GM12801 (cell line): ENCODE measurements around the gene UBXN7.

ENCODE experiments used
- TF ChIP-seq, protein P1 (sequence below): IDR thresholded peaks from one replicate; pipeline ENCODE4 v1.5.1; 2011; ENCODE audit warnings: control low read depth; ENCODE audit not compliant: insufficient read length; ENCODE audit errors: extremely low read depth

The UBXN7 gene, protein sequence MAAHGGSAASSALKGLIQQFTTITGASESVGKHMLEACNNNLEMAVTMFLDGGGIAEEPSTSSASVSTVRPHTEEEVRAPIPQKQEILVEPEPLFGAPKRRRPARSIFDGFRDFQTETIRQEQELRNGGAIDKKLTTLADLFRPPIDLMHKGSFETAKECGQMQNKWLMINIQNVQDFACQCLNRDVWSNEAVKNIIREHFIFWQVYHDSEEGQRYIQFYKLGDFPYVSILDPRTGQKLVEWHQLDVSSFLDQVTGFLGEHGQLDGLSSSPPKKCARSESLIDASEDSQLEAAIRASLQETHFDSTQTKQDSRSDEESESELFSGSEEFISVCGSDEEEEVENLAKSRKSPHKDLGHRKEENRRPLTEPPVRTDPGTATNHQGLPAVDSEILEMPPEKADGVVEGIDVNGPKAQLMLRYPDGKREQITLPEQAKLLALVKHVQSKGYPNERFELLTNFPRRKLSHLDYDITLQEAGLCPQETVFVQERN

DNA sequence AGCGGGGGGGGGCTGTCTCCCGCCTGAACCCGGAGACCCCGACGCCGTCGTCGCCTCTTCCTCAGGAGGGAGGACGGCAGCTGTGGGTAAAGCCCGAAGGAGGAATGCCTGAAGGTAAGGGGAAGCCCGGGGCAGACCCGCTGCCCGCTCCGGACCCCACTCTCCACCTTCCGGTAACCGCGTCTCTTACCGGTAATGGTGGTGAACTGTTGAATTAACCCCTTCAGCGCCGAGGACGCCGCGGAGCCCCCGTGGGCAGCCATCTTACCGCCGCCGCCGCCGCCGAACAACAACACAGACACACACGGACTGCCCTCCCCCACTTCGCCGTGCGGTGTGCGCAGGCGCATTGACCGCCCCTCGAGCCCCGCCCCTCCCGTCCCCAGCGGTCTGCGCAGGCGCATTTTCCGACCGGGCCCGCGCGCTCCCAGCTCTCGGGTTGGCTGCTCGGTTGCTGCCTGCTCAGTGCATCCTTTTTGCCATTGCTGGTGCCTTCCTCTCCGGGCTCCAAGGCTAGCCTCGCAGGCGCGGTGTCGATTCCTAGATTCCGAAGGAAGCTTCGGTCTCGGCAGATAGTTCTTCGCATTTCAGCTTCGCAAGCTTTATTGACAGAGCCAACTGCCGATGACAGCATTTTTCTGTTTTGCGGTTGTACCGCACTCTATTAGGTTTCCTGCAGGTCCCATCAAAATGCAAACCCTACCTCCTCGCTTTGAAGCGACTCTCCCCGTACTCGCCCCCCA is at the start of gene UBXN7:
UBXN7 (minus strand) TSS at position 291 of the 743 bp plus-strand sequence; CDS start at position 263, 28 bp downstream.
- TF ChIP-seq, protein P1, sequence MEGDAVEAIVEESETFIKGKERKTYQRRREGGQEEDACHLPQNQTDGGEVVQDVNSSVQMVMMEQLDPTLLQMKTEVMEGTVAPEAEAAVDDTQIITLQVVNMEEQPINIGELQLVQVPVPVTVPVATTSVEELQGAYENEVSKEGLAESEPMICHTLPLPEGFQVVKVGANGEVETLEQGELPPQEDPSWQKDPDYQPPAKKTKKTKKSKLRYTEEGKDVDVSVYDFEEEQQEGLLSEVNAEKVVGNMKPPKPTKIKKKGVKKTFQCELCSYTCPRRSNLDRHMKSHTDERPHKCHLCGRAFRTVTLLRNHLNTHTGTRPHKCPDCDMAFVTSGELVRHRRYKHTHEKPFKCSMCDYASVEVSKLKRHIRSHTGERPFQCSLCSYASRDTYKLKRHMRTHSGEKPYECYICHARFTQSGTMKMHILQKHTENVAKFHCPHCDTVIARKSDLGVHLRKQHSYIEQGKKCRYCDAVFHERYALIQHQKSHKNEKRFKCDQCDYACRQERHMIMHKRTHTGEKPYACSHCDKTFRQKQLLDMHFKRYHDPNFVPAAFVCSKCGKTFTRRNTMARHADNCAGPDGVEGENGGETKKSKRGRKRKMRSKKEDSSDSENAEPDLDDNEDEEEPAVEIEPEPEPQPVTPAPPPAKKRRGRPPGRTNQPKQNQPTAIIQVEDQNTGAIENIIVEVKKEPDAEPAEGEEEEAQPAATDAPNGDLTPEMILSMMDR = no peak

DNA sequence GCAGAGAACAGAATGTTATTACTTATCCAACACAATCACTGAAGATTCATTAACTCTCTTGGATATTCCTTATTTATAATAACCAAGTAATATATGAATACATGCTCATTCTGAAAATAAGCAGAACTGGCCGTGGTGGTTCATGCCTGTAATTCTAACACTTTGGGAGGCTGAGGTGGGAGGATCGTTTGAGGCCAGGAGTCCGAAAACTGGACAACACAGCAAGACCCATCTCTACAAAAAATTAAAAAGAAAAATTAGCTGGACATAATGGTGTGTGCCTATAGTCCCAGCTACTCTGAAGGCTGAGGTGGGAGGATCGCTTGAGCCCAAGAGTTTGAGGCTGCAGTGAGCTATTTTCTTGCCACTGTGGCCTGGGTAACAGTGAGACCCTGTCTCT is 45.5 kb upstream of the UBXN7 start:
- TF ChIP-seq, protein P1 = no peak

DNA sequence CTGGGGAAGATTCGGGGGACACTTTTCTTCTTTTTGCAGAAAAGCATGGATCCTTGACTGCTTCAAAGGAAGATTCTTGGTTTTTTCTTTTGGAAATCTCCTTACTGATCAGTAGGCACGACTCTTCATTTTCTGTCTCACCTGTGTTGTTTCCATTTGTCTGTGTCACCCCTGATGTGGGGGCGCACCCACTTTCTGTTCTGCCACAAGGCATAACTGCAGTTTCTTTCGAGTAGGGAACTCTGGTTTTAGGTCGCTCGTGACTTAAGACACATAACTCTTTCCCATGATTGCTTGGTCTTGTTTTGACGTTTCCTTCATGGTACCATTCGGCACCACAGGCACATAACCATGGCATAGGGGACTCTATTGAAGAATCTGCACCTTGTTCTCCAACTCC is 40.1 kb upstream of the UBXN7 start:
- TF ChIP-seq, protein P1 = no peak

DNA sequence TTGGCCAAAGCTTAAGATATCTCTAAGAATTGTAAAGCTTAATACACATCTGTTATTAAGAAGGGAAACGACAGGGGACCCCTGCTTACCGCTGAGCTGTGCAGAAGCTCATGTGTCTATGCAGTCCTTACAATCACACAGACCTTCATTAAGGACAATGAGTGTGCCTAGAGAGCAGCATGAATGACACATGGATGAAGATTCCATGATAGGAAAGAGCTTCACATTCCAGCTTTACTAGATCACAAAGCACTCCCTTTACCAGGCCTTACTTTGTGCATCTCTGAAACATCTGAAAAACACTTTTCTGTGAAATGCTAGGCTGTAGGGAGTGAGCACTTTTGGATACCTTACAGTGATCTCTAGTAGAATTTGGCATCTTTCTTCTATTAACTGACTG is 39.3 kb upstream of the UBXN7 start:
- TF ChIP-seq, protein P1 = no peak

DNA sequence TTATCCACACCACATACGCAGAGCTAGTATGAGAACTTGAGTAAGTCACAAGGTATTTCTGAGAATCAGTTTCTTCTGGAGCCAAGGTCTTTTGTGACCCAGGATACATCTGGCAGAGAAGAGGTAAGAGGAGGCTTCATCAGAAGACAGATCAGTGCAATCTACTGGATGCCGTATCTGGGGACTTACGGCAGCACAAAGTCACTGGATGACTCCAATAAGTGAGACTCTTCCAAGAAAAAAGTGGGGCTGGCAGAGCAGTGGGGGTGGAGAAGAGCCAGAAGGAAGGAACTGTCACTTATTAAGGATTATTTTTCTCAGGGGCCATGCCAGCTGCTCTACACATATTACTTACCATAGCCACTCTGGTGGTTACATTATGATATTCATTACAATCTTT is 31.6 kb upstream of the UBXN7 start:
- TF ChIP-seq, protein P1 = no peak

DNA sequence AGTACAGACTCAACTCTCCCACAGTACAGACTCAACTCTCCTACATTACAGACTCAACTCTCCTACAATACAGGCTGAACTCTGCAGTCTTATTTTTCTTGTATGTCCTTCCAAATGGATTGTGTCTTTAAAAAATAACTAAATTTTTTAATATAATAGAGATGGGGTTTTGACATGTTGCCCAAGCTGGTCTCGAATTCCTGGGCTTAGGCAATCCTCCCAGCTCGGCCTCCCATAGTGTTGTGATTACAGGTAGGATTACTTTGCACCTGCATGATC is 31.2 kb upstream of the UBXN7 start:
- TF ChIP-seq, protein P1 = no peak

DNA sequence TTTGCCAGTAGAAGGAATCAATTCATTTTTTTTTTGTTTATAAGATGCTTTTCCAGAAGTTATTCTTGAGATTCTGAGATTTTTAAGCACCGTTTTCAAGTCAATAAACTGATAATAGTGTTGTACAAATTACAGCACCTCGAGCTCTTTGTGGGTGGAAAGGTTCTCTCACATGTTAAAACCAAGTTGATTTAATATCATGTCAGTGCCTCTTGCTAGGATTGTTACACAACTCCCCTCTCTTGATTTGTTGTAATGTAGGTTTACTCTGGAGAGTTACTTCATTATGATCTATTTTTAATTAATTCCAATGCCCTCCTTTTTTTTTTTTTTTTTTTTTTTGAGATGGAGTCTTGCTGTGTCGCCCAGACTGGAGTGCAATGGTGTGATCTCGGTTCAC is 25.8 kb upstream of the UBXN7 start:
- TF ChIP-seq, protein P1 = no peak
